Measurements from ENCODE around the gene TXNDC2.
A peak's percentile ranks its signal among the peaks of the same experiment; 100 is the strongest.
"Not testable (repeated sequence)": the region's sequence is repeated elsewhere in the genome, so short reads cannot be mapped to it uniquely, and the experiment has no call there.

Gene TXNDC2

DNA sequence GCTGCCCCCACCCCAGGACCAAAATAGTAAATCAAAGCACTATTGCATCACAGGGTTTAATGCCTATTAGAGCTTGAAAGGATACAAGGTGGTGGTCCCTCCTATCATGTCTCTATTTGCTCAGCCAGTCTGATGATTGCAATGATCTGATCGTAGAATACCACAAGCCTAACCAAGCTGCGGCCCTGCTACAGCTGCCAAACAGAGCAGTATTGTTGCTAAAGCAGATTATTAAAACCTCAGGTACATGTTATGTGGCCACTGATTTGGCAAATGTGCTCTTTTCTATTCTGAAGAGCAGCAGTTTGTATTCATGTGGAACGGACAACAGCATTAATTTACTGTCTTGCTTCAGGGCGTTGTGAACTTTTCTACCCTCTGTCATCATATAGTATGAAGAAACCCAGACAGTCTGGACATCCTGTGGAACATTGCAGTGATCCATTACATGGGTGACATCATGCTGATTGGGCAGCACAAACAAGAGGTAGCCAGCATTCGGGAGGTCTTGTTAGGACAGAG, 19.7 kb downstream of the TXNDC2 start:
- no peaks in the 10 kb centered on the region for H3K4me1 ChIP-seq (ENCODE audit: control insufficient read depth in 1 of 2, insufficient read depth in 2 of 2, low read length in 2 of 2)
- no peaks in the 10 kb centered on the region for H3K9me3 ChIP-seq (ENCODE audit: control insufficient read depth in 1 of 2, low read length in 2 of 2)
- H3K36me3 ChIP-seq (ENCODE audit: control insufficient read depth in 1 of 2, insufficient read depth in 2 of 2, low read length in 2 of 2), result no peaks in the 10 kb centered on the region
- no peak overlapping the region for H3K27ac ChIP-seq (ENCODE audit: low read length)
- no peak overlapping the region for H3K4me3 ChIP-seq (ENCODE audit: low read depth in 1 of 2, low read length in 2 of 2)
- H3K27me3 ChIP-seq (ENCODE audit: low read depth, low read length), result no peaks in the 10 kb centered on the region

GRCh38 chr18:9906481-9906880, 20.7 kb downstream of the TXNDC2 start:
- Histone ChIP-seq H3K27me3 (ENCODE audit: low read depth, low read length) (no peaks in the 10 kb centered on the region), H3K27ac (ENCODE audit: low read length) (no peak overlapping the region), H3K36me3 (ENCODE audit: control insufficient read depth in 1 of 2, insufficient read depth in 2 of 2, low read length in 2 of 2) (no peaks in the 10 kb centered on the region), H3K4me1 (ENCODE audit: control insufficient read depth in 1 of 2, insufficient read depth in 2 of 2, low read length in 2 of 2) (no peaks in the 10 kb centered on the region), H3K9me3 (ENCODE audit: control insufficient read depth in 1 of 2, low read length in 2 of 2) (no peaks in the 10 kb centered on the region), H3K4me3 (ENCODE audit: low read depth in 1 of 2, low read length in 2 of 2) (no peak overlapping the region)

DNA sequence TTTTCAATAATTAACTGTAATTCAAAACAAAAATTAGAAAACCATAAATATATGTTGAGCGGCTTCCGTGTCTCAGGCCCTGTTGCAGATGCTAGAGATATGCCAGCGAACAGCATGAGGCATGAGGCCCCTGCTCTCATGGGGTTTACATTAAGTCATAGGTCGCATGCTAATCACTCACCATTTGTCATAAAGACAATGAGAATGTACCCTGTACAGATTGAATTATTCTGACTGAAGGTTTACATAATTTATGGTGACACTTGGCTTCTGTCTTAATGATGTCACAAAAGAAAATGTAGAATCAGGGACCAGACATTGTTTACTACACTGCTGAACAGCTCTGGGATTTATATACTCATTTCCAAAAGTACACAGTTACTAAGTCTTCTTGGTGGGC, 22.1 kb downstream of the TXNDC2 start:
- no peak overlapping the region for H3K4me3 ChIP-seq (ENCODE audit: low read depth in 1 of 2, low read length in 2 of 2)
- no peak overlapping the region for H3K27ac ChIP-seq (ENCODE audit: low read length)
- H3K4me1 ChIP-seq (ENCODE audit: control insufficient read depth in 1 of 2, insufficient read depth in 2 of 2, low read length in 2 of 2), result no peaks in the 10 kb centered on the region
- no peaks in the 10 kb centered on the region for H3K27me3 ChIP-seq (ENCODE audit: low read depth, low read length)
- H3K36me3 ChIP-seq (ENCODE audit: control insufficient read depth in 1 of 2, insufficient read depth in 2 of 2, low read length in 2 of 2), result no peaks in the 10 kb centered on the region
- H3K9me3 ChIP-seq (ENCODE audit: control insufficient read depth in 1 of 2, low read length in 2 of 2), result no peaks in the 10 kb centered on the region

- Histone ChIP-seq H3K27me3 (ENCODE audit: low read depth, low read length) (no peaks in the 10 kb centered on the region), H3K27ac (ENCODE audit: low read length) (no peak overlapping the region), H3K9me3 (ENCODE audit: control insufficient read depth in 1 of 2, low read length in 2 of 2) (no peaks in the 10 kb centered on the region), H3K4me1 (ENCODE audit: control insufficient read depth in 1 of 2, insufficient read depth in 2 of 2, low read length in 2 of 2) (no peaks in the 10 kb centered on the region), H3K36me3 (ENCODE audit: control insufficient read depth in 1 of 2, insufficient read depth in 2 of 2, low read length in 2 of 2) (peaks cover 0 to 10% of the 10 kb centered on the region in 2 donors), H3K4me3 (ENCODE audit: low read depth in 1 of 2, low read length in 2 of 2) (no peak overlapping the region)
Measured at GRCh38 chr18:9910071-9910470, 24.3 kb downstream of the TXNDC2 start.

DNA sequence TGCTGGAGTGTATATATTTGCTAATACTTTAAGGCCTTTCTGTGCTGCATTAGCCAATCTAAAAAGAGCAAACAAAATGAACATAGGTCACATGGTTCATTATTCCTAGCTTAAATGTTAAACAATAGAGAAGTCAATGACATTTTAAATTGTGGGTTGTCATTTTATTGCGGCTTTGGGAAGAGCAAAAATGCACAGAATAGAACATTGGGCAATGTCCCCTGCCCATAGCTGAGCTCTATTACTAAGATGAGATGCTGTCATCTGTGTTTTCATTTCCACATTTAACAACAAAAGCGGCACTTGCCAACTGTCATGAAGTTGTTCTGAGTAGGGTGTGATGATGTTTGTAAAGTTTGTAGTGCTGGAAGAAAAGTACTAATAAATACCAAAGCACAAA, 24.9 kb downstream of the TXNDC2 start:
- Histone ChIP-seq H3K4me1 (ENCODE audit: control insufficient read depth in 1 of 2, insufficient read depth in 2 of 2, low read length in 2 of 2) (no peaks in the 10 kb centered on the region), H3K4me3 (ENCODE audit: low read depth in 1 of 2, low read length in 2 of 2) (no peak overlapping the region), H3K9me3 (ENCODE audit: control insufficient read depth in 1 of 2, low read length in 2 of 2) (no peaks in the 10 kb centered on the region), H3K27ac (ENCODE audit: low read length) (no peak overlapping the region), H3K36me3 (ENCODE audit: control insufficient read depth in 1 of 2, insufficient read depth in 2 of 2, low read length in 2 of 2) (peaks cover 0 to 15% of the 10 kb centered on the region in 2 donors), H3K27me3 (ENCODE audit: low read depth, low read length) (no peaks in the 10 kb centered on the region)

- no peaks in the 10 kb centered on the region for H3K27me3 ChIP-seq (ENCODE audit: low read depth, low read length)
- H3K36me3 ChIP-seq (ENCODE audit: control insufficient read depth in 1 of 2, insufficient read depth in 2 of 2, low read length in 2 of 2), result peaks cover 0 to 15% of the 10 kb centered on the region in 2 donors
- no peaks in the 10 kb centered on the region for H3K9me3 ChIP-seq (ENCODE audit: control insufficient read depth in 1 of 2, low read length in 2 of 2)
- no peaks in the 10 kb centered on the region for H3K4me1 ChIP-seq (ENCODE audit: control insufficient read depth in 1 of 2, insufficient read depth in 2 of 2, low read length in 2 of 2)
- H3K27ac ChIP-seq (ENCODE audit: low read length), result no peak overlapping the region
- H3K4me3 ChIP-seq (ENCODE audit: low read depth in 1 of 2, low read length in 2 of 2), result no peak overlapping the region
Measured at GRCh38 chr18:9911226-9911625, 25.5 kb downstream of the TXNDC2 start.

DNA sequence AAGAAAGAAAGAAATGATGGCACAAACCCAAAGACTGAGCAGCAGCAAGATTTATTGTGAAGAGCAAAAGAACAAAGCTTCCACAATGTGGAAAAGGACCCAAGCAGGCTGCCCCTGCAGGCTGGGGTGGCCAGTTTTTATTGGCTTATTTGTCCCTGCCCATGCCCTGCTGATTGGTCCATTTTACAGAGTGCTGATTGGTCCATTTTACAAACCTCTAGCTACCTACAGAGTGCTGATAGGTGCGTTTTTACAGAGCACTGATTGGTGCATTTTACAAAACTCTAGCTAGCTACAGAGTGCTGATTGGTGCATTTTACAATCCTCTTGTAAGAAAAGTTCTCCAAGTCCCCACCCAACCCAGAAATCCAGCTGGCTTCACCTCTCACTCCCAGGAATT, 26.5 kb downstream of the TXNDC2 start:
- not testable (repeated sequence) for H3K9me3 ChIP-seq (ENCODE audit: control insufficient read depth in 1 of 2, low read length in 2 of 2); H3K4me3 ChIP-seq (ENCODE audit: low read depth in 1 of 2, low read length in 2 of 2); H3K4me1 ChIP-seq (ENCODE audit: control insufficient read depth in 1 of 2, insufficient read depth in 2 of 2, low read length in 2 of 2); H3K27me3 ChIP-seq (ENCODE audit: low read depth, low read length); H3K27ac ChIP-seq (ENCODE audit: low read length)
- H3K36me3 ChIP-seq (ENCODE audit: control insufficient read depth in 1 of 2, insufficient read depth in 2 of 2, low read length in 2 of 2), result peaks cover 0 to 15% of the 10 kb centered on the region in 2 donors

DNA sequence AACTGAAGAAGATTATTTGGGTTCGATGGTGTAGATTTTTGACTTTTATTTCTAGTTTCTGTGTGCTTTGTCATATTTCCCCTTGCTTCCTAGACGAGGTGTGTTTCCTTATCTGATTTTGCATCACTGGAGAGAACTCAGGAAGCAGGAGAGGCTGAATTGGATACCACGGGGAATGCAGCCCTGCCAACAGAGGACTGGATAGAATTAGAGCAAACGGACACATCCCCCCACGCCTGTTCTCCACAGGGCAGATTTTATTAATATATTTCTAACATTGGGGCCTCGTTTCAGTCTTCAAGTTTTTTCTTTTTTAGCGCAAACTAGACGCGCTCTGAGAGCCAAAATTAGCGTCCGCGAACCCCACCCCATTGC, 27.4 kb downstream of the TXNDC2 start:
- H3K27ac ChIP-seq (ENCODE audit: low read length), result peak overlapping the region; percentile 94
- H3K4me1 ChIP-seq (ENCODE audit: control insufficient read depth in 1 of 2, insufficient read depth in 2 of 2, low read length in 2 of 2), result peaks cover 3 to 17% of the 10 kb centered on the region in 2 donors
- no peaks in the 10 kb centered on the region for H3K9me3 ChIP-seq (ENCODE audit: control insufficient read depth in 1 of 2, low read length in 2 of 2)
- no peaks in the 10 kb centered on the region for H3K27me3 ChIP-seq (ENCODE audit: low read depth, low read length)
- H3K36me3 ChIP-seq (ENCODE audit: control insufficient read depth in 1 of 2, insufficient read depth in 2 of 2, low read length in 2 of 2), result peaks cover 0 to 15% of the 10 kb centered on the region in 2 donors
- peak overlapping the region; percentile 68 to 88 for H3K4me3 ChIP-seq (ENCODE audit: low read depth in 1 of 2, low read length in 2 of 2)

- Histone ChIP-seq H3K27me3 (ENCODE audit: low read depth, low read length) (no peaks in the 10 kb centered on the region), H3K36me3 (ENCODE audit: control insufficient read depth in 1 of 2, insufficient read depth in 2 of 2, low read length in 2 of 2) (peaks cover 0 to 15% of the 10 kb centered on the region in 2 donors)
Measured at GRCh38 chr18:9913526-9914333, 28.0 kb downstream of the TXNDC2 start, which contains the start of gene VAPA. TSS of gene VAPA (plus strand) at chr18:9914016. CDS start at chr18:9914257, 241 bp downstream.

DNA sequence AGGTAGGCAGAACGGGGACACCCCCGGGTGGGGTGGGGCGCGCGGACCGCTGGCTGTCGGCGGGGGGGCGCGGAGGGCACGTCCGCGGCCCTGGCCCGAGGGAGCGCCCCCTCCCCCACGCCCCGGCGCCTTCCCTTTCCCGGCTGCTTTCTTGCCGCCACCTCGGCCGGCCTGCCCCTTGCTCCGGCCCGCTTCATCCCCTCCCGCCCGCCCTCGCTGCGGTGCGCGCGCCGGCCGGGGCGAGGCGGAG, 28.5 kb downstream of the TXNDC2 start:
- Histone ChIP-seq H3K9me3 (ENCODE audit: control insufficient read depth in 1 of 2, low read length in 2 of 2) (no peaks in the 10 kb centered on the region), H3K27me3 (ENCODE audit: low read depth, low read length) (no peaks in the 10 kb centered on the region), H3K4me1 (ENCODE audit: control insufficient read depth in 1 of 2, insufficient read depth in 2 of 2, low read length in 2 of 2) (peaks cover 8 to 29% of the 10 kb centered on the region in 2 donors), H3K4me3 (ENCODE audit: low read depth in 1 of 2, low read length in 2 of 2) (peak overlapping the region; percentile 47 to 68), H3K27ac (ENCODE audit: low read length) (peak overlapping the region; percentile 94), H3K36me3 (ENCODE audit: control insufficient read depth in 1 of 2, insufficient read depth in 2 of 2, low read length in 2 of 2) (peaks cover 0 to 15% of the 10 kb centered on the region in 2 donors)

More at GRCh38 chr18:9913526-9914333, 28.0 kb downstream of the TXNDC2 start, which contains the start of gene VAPA:
- peaks cover 8 to 23% of the 10 kb centered on the region in 2 donors for H3K4me1 ChIP-seq (ENCODE audit: control insufficient read depth in 1 of 2, insufficient read depth in 2 of 2, low read length in 2 of 2)
- H3K27ac ChIP-seq (ENCODE audit: low read length), result peak within 1 kb of the TSS; percentile 96
- H3K4me3 ChIP-seq (ENCODE audit: low read depth in 1 of 2, low read length in 2 of 2), result peak within 1 kb of the TSS; percentile 88 to 96
- H3K9me3 ChIP-seq (ENCODE audit: control insufficient read depth in 1 of 2, low read length in 2 of 2), result no peaks in the 10 kb centered on the region

GRCh38 chr18:9914584-9915290, 29.0 kb downstream of the TXNDC2 start:
- Histone ChIP-seq H3K27ac (ENCODE audit: low read length) (peak overlapping the region; percentile 96), H3K27me3 (ENCODE audit: low read depth, low read length) (no peaks in the 10 kb centered on the region), H3K9me3 (ENCODE audit: control insufficient read depth in 1 of 2, low read length in 2 of 2) (no peaks in the 10 kb centered on the region), H3K4me3 (ENCODE audit: low read depth in 1 of 2, low read length in 2 of 2) (peak overlapping the region; percentile 83 to 96), H3K4me1 (ENCODE audit: control insufficient read depth in 1 of 2, insufficient read depth in 2 of 2, low read length in 2 of 2) (peaks cover 11 to 33% of the 10 kb centered on the region in 2 donors), H3K36me3 (ENCODE audit: control insufficient read depth in 1 of 2, insufficient read depth in 2 of 2, low read length in 2 of 2) (peaks cover 0 to 15% of the 10 kb centered on the region in 2 donors)

Data from muscle layer of duodenum (tissue), 2 donors.